Chondrocyte (in vitro differentiated cells): Measurements from ENCODE around the gene ATPAF1. TPM values are rescaled to one million over a fixed set of nuclear protein-coding genes. Genes with fewer than 3 reads are reported as not detected.

Experiments
- DNase-seq: peaks from one replicate; pipeline ENCODE4 v3.0.0; 2021; ENCODE audit warnings: mixed read lengths, low spot score
- H3K27ac Mint-ChIP-seq: one replicate; pipeline ENCODE4 v1.8.0; 2021; ENCODE audit warnings: mild to moderate bottlenecking, moderate library complexity, mixed read lengths; ENCODE audit not compliant: unreplicated experiment
- H3K27me3 Mint-ChIP-seq: 2 replicates; pipeline ENCODE4 v1.8.0; 2021; ENCODE audit warnings: low read depth, mixed read lengths
- H3K36me3 Mint-ChIP-seq: 2 replicates; pipeline ENCODE4 v1.8.0; 2021; ENCODE audit warnings: low read depth, mixed read lengths
- H3K4me1 Mint-ChIP-seq: 2 replicates; pipeline ENCODE4 v1.8.0; 2021; ENCODE audit warnings: low read depth, mild to moderate bottlenecking, mixed read lengths
- H3K4me3 Mint-ChIP-seq: one replicate; pipeline ENCODE4 v1.8.0; 2021; ENCODE audit warnings: mild to moderate bottlenecking, moderate library complexity, mixed read lengths; ENCODE audit not compliant: unreplicated experiment
- H3K9me3 Mint-ChIP-seq: 2 replicates; pipeline ENCODE4 v1.8.0; 2021; ENCODE audit warnings: low read depth, mixed read lengths
- CTCF ChIP-seq: fragments of 200-600 bp; sonication (generic); IDR thresholded peaks from 2 replicates; pipeline ENCODE4 v1.5.0; 2021; ENCODE audit warnings: antibody characterized with exemption, mild to moderate bottlenecking, moderate library complexity
- long read RNA-seq: library from polyadenylated mRNA; stranded (forward); transcript quantifications from one replicate; pipeline ENCODE4 v2.0.0, GENCODE V29; 2021
- total RNA-seq: library from RNA; stranded (reverse); gene quantifications from 3 replicates; pipeline ENCODE4 v1.2.1, GENCODE V29; 2021

Gene ATPAF1
- total RNA-seq, result 22.9 to 33.2 TPM (median 27.7 TPM) in 3 replicates
- long read RNA-seq, full-length matches to known transcripts, result 79 of 88 reads
- long read RNA-seq, partial matches to known transcripts, result 1 of 88 reads
- long read RNA-seq, other reads (novel, unspliced or antisense), result 8 of 88 reads

DNA sequence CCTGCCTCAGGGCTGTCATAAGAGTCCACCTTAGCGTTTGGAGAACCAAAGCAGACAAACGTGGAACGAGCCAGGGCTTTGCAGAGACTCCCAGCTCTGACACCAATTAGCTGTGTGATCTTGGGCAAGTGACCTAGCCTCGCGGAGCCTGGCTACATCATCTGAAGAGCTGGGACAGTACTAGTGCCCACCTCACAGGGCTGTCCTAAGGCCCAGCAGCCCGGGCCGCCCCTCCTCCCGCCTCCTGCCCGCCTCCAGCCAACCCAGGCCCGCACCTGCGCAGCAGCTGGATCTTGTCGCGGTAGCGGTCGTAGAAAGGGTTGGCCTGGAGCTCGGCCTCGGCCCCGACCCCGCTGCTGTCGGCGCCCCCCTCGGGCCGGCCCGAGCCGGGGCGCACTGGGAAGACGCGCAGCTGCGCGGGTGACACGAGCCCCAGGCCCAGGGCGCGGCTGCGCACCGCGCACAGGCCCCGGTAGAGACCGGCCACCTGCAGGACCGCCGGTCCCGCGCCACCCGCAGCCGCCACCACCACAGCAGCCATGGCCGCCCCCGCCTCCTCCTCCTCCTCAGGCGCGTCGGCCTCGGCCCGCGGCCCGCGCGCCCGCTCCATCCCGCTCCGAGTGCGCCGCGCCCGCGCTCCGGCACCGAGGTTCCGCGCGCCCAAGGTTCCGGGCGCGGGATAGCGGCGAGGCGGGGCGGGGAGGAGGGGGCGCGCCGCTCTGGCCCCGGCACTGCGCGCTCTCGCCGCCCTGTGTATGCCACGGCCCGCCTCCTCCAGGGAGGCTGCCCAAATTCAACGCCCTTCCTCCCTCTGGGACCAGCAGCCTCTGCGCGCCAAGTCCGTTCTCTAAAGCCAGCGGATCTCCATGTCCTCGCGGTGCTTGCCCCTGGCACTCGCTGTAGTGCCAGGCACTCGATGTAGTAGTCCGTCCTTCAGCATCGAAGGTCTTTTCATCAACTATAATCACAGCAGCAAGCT, at the start of gene ATPAF1:
Gene ATPAF1 (minus strand): TSS at position 583 of the 979 bp plus-strand sequence. CDS start 42 bp downstream, at position 541.
- peak; percentile 83 for DNase-seq
- peaks cover 13% of the 10 kb centered on the region for H3K4me1 Mint-ChIP-seq
- H3K27ac Mint-ChIP-seq, result peak within 1 kb of the TSS; percentile 28
- H3K4me3 Mint-ChIP-seq, result no peak within 1 kb of the TSS
- no peaks in the 10 kb centered on the region for H3K27me3 Mint-ChIP-seq
- H3K9me3 Mint-ChIP-seq, result no peaks in the 10 kb centered on the region
- peak; percentile 24 for TF ChIP-seq CTCF
- peaks cover 2% of the 10 kb centered on the region for H3K36me3 Mint-ChIP-seq

- no peak for DNase-seq
- H3K9me3 Mint-ChIP-seq, result no peaks in the 10 kb centered on the region
- peaks cover 4% of the 10 kb centered on the region for H3K36me3 Mint-ChIP-seq
- no peak for TF ChIP-seq CTCF
- no peak overlapping the region for H3K27ac Mint-ChIP-seq
- peaks cover 3% of the 10 kb centered on the region for H3K27me3 Mint-ChIP-seq
- peak overlapping the region; percentile 89 for H3K4me3 Mint-ChIP-seq
- peaks cover 31% of the 10 kb centered on the region for H3K4me1 Mint-ChIP-seq
Measured at GRCh38 chr1:46717654-46718053, 49.5 kb upstream of the ATPAF1 start.

DNA sequence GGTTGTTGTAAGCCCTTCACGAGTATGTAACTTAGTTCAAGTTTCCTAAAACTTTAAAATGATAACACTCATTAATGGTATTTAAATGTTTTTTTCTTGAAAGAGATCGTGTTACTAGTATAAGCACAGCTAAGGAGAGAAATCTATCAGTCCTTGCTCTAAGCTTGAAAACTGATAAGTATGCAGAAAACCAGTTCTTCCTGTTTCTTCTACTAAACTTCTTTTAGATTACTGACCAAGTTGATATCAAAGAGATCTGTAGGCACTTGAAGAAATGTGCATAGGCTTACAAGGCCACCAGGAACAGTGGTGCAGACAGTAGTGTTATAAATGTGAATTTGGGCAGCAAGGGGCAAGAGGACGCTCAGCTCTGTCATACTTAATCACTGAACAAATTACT, 46.8 kb upstream of the ATPAF1 start:
- Mint-ChIP-seq H3K27ac (no peak overlapping the region), H3K27me3 (no peaks in the 10 kb centered on the region), H3K9me3 (no peaks in the 10 kb centered on the region), H3K36me3 (peaks cover 9% of the 10 kb centered on the region), H3K4me1 (peaks cover 31% of the 10 kb centered on the region), H3K4me3 (no peak overlapping the region)
- DNase-seq, result no peak
- TF ChIP-seq CTCF, result no peak

GRCh38 chr1:46708121-46708520, 40.0 kb upstream of the ATPAF1 start:
- H3K36me3 Mint-ChIP-seq, result peaks cover 35% of the 10 kb centered on the region
- DNase-seq, result no peak
- H3K27ac Mint-ChIP-seq, result no peak overlapping the region
- no peak overlapping the region for H3K4me3 Mint-ChIP-seq
- H3K4me1 Mint-ChIP-seq, result no peaks in the 10 kb centered on the region
- TF ChIP-seq CTCF, result no peak
- no peaks in the 10 kb centered on the region for H3K9me3 Mint-ChIP-seq
- H3K27me3 Mint-ChIP-seq, result no peaks in the 10 kb centered on the region

GRCh38 chr1:46705408-46705807, 37.2 kb upstream of the ATPAF1 start:
- no peak overlapping the region for H3K4me3 Mint-ChIP-seq
- H3K27me3 Mint-ChIP-seq, result no peaks in the 10 kb centered on the region
- H3K4me1 Mint-ChIP-seq, result no peaks in the 10 kb centered on the region
- peaks cover 32% of the 10 kb centered on the region for H3K36me3 Mint-ChIP-seq
- no peak overlapping the region for H3K27ac Mint-ChIP-seq
- no peak for TF ChIP-seq CTCF
- H3K9me3 Mint-ChIP-seq, result no peaks in the 10 kb centered on the region
- no peak for DNase-seq
